PC-3 (cell line): Measurements from ENCODE around the gene CFTR. TPM values are rescaled to one million over a fixed set of nuclear protein-coding genes. Genes with fewer than 3 reads are reported as not detected.

ENCODE experiments used
- ATAC-seq: fragments of 200-7000 bp; cut with Tn5 transposase; 2 replicates; pipeline ENCODE4 v1.9.1; 2020; ENCODE audit warnings: mild to moderate bottlenecking, moderate library complexity
- BruUV-seq: library from RNA; stranded (reverse); fragments of 400-500 nt; replicated peaks from 2 replicates; lab custom pipeline; 2021; lab: Mats Ljungman, UMichigan
- CTCF ChIA-PET: fragments of 300-600 bp; sonication (Branson Sonifier 250); formaldehyde crosslinking; loops from one replicate; lab custom pipeline; 2022; ENCODE audit warnings: antibody characterized with exemption; lab: Charles Lee
- POLR2A ChIA-PET: fragments of 300-600 bp; sonication (Branson Sonifier 250); formaldehyde crosslinking; loops from one replicate; lab custom pipeline; 2022; ENCODE audit warnings: antibody characterized with exemption; ENCODE audit not compliant: unreplicated experiment; lab: Charles Lee
- DNase-seq: peaks from one replicate; pipeline ENCODE4 v3.0.0-alpha.2; 2015
- H2AFZ ChIP-seq: fragments of 300-600 bp; sonication (generic); 2 replicates; pipeline ENCODE4 v1.6.0; 2016; ENCODE audit warnings: antibody characterized with exemption, low read length
- H3F3A ChIP-seq: fragments of 300-600 bp; sonication (generic); one replicate; pipeline ENCODE4 v1.6.0; 2017; ENCODE audit warnings: antibody characterized with exemption, low read length, control low read depth, mild to moderate bottlenecking; ENCODE audit not compliant: unreplicated experiment
- H3K27ac ChIP-seq: fragments of 300-600 bp; sonication (generic); 2 replicates; pipeline ENCODE4 v1.5.1; 2016; ENCODE audit warnings: mild to moderate bottlenecking, low read length
- H3K27me3 ChIP-seq: fragments of 300-600 bp; sonication (generic); 2 replicates; pipeline ENCODE4 v1.6.1; 2016; ENCODE audit warnings: low read length, mixed read lengths
- H3K36me3 ChIP-seq: fragments of 300-600 bp; sonication (generic); 2 replicates; pipeline ENCODE4 v1.6.1; 2016; ENCODE audit warnings: low read depth, mixed run types, low read length, mixed read lengths
- H3K4me1 ChIP-seq: fragments of 300-600 bp; sonication (generic); 2 replicates; pipeline ENCODE4 v1.5.1; 2016; ENCODE audit warnings: low read length; ENCODE audit not compliant: insufficient read depth
- H3K4me2 ChIP-seq: fragments of 300-600 bp; sonication (generic); 2 replicates; pipeline ENCODE4 v1.6.0; 2016; ENCODE audit warnings: low read length
- H3K4me3 ChIP-seq: fragments of 300-600 bp; sonication (generic); 2 replicates; pipeline ENCODE4 v1.5.1; 2016; ENCODE audit warnings: mild to moderate bottlenecking, low read length, mixed read lengths
- H3K79me2 ChIP-seq: fragments of 300-600 bp; sonication (generic); 2 replicates; pipeline ENCODE4 v1.6.1; 2017; ENCODE audit warnings: low read length, mixed read lengths
- H3K9ac ChIP-seq: fragments of 300-600 bp; sonication (generic); 2 replicates; pipeline ENCODE4 v1.6.0; 2016; ENCODE audit warnings: mild to moderate bottlenecking, low read length
- H3K9me2 ChIP-seq: fragments of 300-600 bp; sonication (generic); replicated peaks from 2 replicates; pipeline ENCODE4 v1.6.1; 2016; ENCODE audit warnings: mixed run types, low read length, mixed read lengths
- H3K9me3 ChIP-seq: fragments of 300-600 bp; sonication (generic); 2 replicates; pipeline ENCODE4 v1.6.1; 2016; ENCODE audit warnings: low read length, mixed read lengths
- H4K20me1 ChIP-seq: fragments of 300-600 bp; sonication (generic); 2 replicates; pipeline ENCODE4 v1.6.1; 2016; ENCODE audit warnings: low read length, mixed read lengths
- EZH2 ChIP-seq: fragments of 300-600 bp; sonication (generic); IDR thresholded peaks from one replicate; pipeline ENCODE4 v1.6.1; 2017; ENCODE audit warnings: antibody characterized with exemption, mild to moderate bottlenecking, low read length; ENCODE audit not compliant: unreplicated experiment
- EZH2phosphoT487 ChIP-seq: fragments of 300-600 bp; sonication (generic); IDR thresholded peaks from 2 replicates; pipeline ENCODE4 v1.6.1; 2018; ENCODE audit warnings: mild to moderate bottlenecking, antibody characterized with exemption, low read length, borderline replicate concordance
- intact Hi-C: fragments of 100-400 bp; cut with micrococcal nuclease; formaldehyde crosslinking; loops from 2 replicates; pipeline ENCODE4 v1.9.0; 2023
- total RNA-seq: library from RNA; depleted of rRNA; stranded (reverse); fragments of >200 nt; gene quantifications from 2 replicates; pipeline ENCODE4 v1.2.3, GENCODE V29; 2014
- TF ChIP-seq, protein P1 (sequence below): fragments of 300-600 bp; sonication (generic); conservative IDR thresholded peaks from 2 replicates; pipeline ENCODE4 v1.5.1; 2017; ENCODE audit warnings: antibody characterized with exemption, low read depth, mild to moderate bottlenecking, low read length

CFTR gene
- total RNA-seq, 1 experiment from 2014 or later = not detected

DNA sequence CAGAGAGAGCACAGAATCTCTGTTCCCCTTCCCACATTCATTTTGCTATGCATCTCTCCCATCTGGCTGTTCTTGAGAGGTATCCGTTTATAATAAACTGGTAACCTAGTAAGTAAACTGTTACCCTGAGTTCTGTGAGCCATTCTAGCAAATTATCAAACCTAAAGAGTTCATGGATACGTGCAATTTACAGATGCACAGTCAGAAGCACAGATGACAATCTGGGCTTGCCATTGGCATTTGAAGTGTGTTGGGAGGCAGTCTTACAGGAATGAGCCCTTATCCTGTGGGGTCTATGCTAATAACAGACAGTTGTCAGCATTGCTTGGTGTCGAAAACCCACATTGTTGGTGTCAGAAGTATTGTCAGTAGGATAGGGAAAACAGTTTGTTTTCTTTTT lies 151.8 kb downstream of the CFTR start:
- intact Hi-C loops = no loop called here
- H3K27me3 ChIP-seq = peaks cover 5% of the 10 kb centered on the region; the same call in 1 of the 2 replicates
- H3K36me3 ChIP-seq = no peaks in the 10 kb centered on the region
- DNase-seq (no peak), ATAC-seq (no peak)
- no peaks in the 10 kb centered on the region for H4K20me1 ChIP-seq
- H2AFZ ChIP-seq = no peak overlapping the region
- no peak overlapping the region for H3K27ac ChIP-seq
- BruUV-seq = no TSS peak
- no peaks in the 10 kb centered on the region for H3K4me1 ChIP-seq
- no peaks in the 10 kb centered on the region for H3K79me2 ChIP-seq
- ChIA-PET CTCF (no interaction called here), POLR2A (no interaction called here)
- H3K4me2 ChIP-seq = no peak overlapping the region
- H3F3A ChIP-seq = no peaks in the 10 kb centered on the region
- no peak overlapping the region for H3K4me3 ChIP-seq
- TF ChIP-seq EZH2phosphoT487 = no peak
- TF ChIP-seq EZH2 = no peak
- TF ChIP-seq, protein P1, sequence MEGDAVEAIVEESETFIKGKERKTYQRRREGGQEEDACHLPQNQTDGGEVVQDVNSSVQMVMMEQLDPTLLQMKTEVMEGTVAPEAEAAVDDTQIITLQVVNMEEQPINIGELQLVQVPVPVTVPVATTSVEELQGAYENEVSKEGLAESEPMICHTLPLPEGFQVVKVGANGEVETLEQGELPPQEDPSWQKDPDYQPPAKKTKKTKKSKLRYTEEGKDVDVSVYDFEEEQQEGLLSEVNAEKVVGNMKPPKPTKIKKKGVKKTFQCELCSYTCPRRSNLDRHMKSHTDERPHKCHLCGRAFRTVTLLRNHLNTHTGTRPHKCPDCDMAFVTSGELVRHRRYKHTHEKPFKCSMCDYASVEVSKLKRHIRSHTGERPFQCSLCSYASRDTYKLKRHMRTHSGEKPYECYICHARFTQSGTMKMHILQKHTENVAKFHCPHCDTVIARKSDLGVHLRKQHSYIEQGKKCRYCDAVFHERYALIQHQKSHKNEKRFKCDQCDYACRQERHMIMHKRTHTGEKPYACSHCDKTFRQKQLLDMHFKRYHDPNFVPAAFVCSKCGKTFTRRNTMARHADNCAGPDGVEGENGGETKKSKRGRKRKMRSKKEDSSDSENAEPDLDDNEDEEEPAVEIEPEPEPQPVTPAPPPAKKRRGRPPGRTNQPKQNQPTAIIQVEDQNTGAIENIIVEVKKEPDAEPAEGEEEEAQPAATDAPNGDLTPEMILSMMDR = no peak
- H3K9me2 ChIP-seq = no peaks in the 10 kb centered on the region
- no peak overlapping the region for H3K9ac ChIP-seq
- H3K9me3 ChIP-seq = no peaks in the 10 kb centered on the region

DNA sequence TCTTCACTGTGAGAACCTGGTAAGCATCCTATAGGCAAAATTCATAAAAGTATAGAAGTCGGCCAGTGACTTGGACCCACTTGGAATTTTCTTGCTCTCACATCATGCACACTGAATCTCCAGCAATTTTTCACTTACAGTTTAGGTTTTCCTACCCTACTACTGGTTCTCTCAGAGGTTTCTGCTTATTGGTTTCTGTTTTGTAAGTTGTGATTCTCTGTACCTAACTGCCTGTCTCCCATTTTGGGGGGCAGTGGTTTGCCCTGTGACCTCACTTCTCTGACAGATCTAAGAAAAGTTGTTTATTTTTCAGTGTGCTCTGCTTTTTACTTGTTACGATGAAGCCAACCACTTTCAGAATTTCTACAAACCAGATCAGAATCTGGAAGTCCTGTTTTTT lies 158.1 kb downstream of the CFTR start:
- no TSS peak for BruUV-seq

DNA sequence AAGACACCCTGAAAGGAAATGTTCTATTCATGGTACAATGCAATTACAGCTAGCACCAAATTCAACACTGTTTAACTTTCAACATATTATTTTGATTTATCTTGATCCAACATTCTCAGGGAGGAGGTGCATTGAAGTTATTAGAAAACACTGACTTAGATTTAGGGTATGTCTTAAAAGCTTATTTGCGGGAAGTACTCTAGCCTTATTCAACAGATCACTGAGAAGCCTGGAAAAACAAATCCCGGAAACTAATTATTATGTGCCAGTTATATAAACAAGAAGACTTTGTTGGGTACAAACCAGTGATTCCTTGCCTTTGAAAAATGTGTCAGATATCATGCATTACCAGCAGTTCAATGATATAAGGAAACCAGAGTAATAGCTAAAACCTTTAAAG lies 160.1 kb downstream of the CFTR start:
- no peaks in the 10 kb centered on the region for H3K36me3 ChIP-seq
- ChIA-PET POLR2A (no interaction called here), CTCF (no interaction called here)
- H3K4me3 ChIP-seq = no peak overlapping the region
- no peaks in the 10 kb centered on the region for H3K9me3 ChIP-seq
- no TSS peak for BruUV-seq
- intact Hi-C loops = no loop called here
- H3K9me2 ChIP-seq = no peaks in the 10 kb centered on the region
- H3F3A ChIP-seq = no peaks in the 10 kb centered on the region
- H2AFZ ChIP-seq = no peak overlapping the region
- no peak overlapping the region for H3K9ac ChIP-seq
- no peak for ATAC-seq
- TF ChIP-seq EZH2 (no peak), EZH2phosphoT487 (no peak)
- TF ChIP-seq, protein P1 = no peak
- no peaks in the 10 kb centered on the region for H4K20me1 ChIP-seq
- no peak overlapping the region for H3K27ac ChIP-seq
- H3K27me3 ChIP-seq = no peaks in the 10 kb centered on the region; the same call in 1 of the 2 replicates
- no peaks in the 10 kb centered on the region for H3K4me1 ChIP-seq
- no peaks in the 10 kb centered on the region for H3K79me2 ChIP-seq
- H3K4me2 ChIP-seq = no peak overlapping the region
- no peak for DNase-seq

More for the DNA sequence above, 158.1 kb downstream of the CFTR start:
- H3K4me1 ChIP-seq = no peaks in the 10 kb centered on the region
- no peak overlapping the region for H3K4me3 ChIP-seq
- H3K79me2 ChIP-seq = no peaks in the 10 kb centered on the region
- H3K9ac ChIP-seq = no peak overlapping the region
- H3K9me2 ChIP-seq = no peaks in the 10 kb centered on the region
- no peaks in the 10 kb centered on the region for H3K36me3 ChIP-seq
- H3F3A ChIP-seq = no peaks in the 10 kb centered on the region
- no peak overlapping the region for H3K4me2 ChIP-seq
- POLR2A ChIA-PET = no interaction called here
- no peaks in the 10 kb centered on the region; the same call in 1 of the 2 replicates for H3K27me3 ChIP-seq
- ATAC-seq (no peak), DNase-seq (no peak)
- CTCF ChIA-PET = no interaction called here
- intact Hi-C loops = no loop called here
- TF ChIP-seq, protein P1 = no peak
- no peak for TF ChIP-seq EZH2phosphoT487
- TF ChIP-seq EZH2 = no peak
- no peak overlapping the region for H2AFZ ChIP-seq
- no peaks in the 10 kb centered on the region for H4K20me1 ChIP-seq
- H3K27ac ChIP-seq = no peak overlapping the region
- H3K9me3 ChIP-seq = no peaks in the 10 kb centered on the region
